Globus pallidus (tissue), 1 donor: ENCODE data around the gene ZNF320.
"Not testable (repeated sequence)": the region's sequence is repeated elsewhere in the genome, so short reads cannot be mapped to it uniquely, and the experiment has no call there.

Experiments used
- DNase-seq: peaks from one replicate; pipeline ENCODE4 v3.0.0-alpha.2; 2015; ENCODE audit warnings: low spot score

The ZNF320 gene

GRCh38 chr19:52922841-52923777, 25.7 kb upstream of the ZNF320 start, which contains the start of gene ZNF888:
Gene ZNF888 (minus strand): TSS chr19:52923428. CDS start chr19:52917873, 5,555 bp downstream.
- peak; percentile 63 for DNase-seq

- no peak for DNase-seq
Observed at GRCh38 chr19:52917531-52917930, 20.1 kb upstream of the ZNF320 start.

- DNase-seq, result no peak
Observed at GRCh38 chr19:52910648-52911047, 13.2 kb upstream of the ZNF320 start.

GRCh38 chr19:52904052-52904780, 6.8 kb upstream of the ZNF320 start:
- DNase-seq, result not testable (repeated sequence)

- DNase-seq, result no peak
Observed at GRCh38 chr19:52901842-52902241, 4.4 kb upstream of the ZNF320 start.

DNA sequence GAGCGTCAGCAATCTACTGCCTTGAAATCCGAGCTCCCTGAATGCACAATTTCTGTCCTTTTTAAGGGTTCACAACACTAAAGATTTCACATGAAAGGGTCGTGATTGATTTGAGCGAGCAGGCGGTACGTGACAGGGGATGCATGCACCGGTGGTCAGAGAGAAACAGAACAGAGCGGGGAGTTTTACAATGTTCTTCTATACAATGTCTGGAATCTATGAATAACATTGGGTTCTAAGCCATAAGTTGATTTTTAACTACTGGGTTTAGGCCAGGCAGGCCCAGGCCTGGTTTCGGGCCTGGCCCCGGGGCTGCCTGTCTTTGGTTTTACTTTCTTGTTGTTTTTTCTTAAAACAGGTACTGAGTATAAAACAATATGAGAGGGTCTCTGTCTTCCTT, 1.2 kb upstream of the ZNF320 start:
- not testable (repeated sequence) for DNase-seq

DNA sequence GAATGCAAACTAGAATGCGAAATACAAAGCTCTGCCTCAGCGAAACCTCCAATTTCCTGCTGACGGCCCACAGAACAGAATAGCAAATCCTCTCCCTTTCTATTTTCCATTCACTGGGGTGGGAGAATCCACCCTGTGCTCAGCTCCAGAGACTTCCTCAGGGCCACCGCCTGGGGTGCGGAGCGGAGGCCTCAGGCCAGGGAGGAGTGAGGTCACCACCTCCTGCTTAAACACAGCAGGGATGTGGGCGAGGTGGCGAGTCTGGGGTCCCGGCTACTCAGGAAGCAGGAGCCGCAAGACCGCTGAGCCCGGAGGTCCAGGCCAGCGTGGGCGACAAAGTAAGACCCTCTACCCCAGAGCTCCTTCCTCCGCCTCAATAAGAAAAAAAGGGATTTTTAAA, 666 bp upstream of the ZNF320 start:
- no peak for DNase-seq

GRCh38 chr19:52896431-52897137, 851 bp downstream of the ZNF320 start:
- DNase-seq, result peak; percentile 15

DNA sequence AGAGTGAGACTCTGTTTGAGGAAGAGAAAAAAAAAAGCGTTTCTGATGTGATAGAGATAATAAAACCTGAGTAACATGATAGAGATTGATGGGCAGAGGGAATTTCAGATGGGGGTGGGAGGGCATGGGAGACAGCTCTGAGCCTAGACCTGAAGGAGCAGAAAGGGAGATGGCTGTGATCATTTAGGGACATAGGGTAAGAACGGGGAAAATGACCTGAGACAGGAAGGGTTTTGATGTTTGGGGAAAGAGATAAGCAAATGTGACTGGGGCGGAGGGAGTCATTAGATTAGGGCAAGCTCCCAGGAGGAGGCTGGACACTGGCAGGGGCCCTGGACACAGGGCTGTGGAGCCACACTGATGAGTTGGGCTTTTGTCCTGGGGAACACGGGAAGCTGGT, 6.1 kb downstream of the ZNF320 start:
- no peak for DNase-seq

GRCh38 chr19:52889931-52890330, 7.5 kb downstream of the ZNF320 start:
- DNase-seq, result no peak

DNA sequence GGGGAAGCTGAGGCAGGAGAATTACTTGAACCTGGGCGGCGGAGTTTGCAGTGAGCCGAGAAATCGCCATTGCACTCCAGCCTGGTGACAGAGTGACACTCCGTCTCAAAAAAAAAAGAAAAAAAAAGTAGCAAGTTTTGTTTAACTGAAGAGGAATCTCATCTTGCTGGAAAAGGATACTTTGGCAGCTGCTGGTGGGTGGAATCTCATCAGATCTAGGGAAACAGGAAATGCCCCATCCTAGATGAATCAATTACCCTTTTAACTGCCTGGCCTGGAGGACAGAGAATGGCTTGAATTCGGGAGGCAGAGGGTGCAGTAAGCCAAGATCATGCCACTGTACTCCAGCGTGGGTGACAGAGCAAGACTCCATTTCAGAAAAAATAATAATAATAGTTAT, 8.4 kb downstream of the ZNF320 start:
- DNase-seq, result no peak

GRCh38 chr19:52880895-52881389, 16.5 kb downstream of the ZNF320 start:
- no peak for DNase-seq

GRCh38 chr19:52872996-52873395, 24.4 kb downstream of the ZNF320 start:
- not testable (repeated sequence) for DNase-seq

- DNase-seq, result no peak
Observed at GRCh38 chr19:52871466-52871865, 26.0 kb downstream of the ZNF320 start.

GRCh38 chr19:52868031-52868430, 29.4 kb downstream of the ZNF320 start:
- DNase-seq, result not testable (repeated sequence)

GRCh38 chr19:52857378-52858191, 39.9 kb downstream of the ZNF320 start, which contains the start of gene ZNF468:
Gene ZNF468 (minus strand): TSS chr19:52857619. CDS start chr19:52854272, 3,347 bp downstream.
- DNase-seq, result peak; percentile 54

GRCh38 chr19:52856540-52857377, 40.7 kb downstream of the ZNF320 start:
- DNase-seq, result not testable (repeated sequence)
